GM19468 (cell line): ENCODE data around the gene SSBP1.
"Not testable (repeated sequence)": the region's sequence is repeated elsewhere in the genome, so short reads cannot be mapped to it uniquely, and the experiment has no call there.

Source experiments
- ATAC-seq: cut with Tn5 transposase; IDR thresholded peaks from one replicate; pipeline ENCODE4 v1.9.1; 2021; ENCODE audit warnings: mild to moderate bottlenecking, moderate library complexity, moderate number of reproducible peaks; ENCODE audit not compliant: unreplicated experiment; ENCODE audit errors: extremely low read depth

The SSBP1 gene

GRCh38 chr7:141752634-141753033 is 14.5 kb downstream of the SSBP1 start:
- no peak for ATAC-seq

GRCh38 chr7:141754939-141755338 is 16.8 kb downstream of the SSBP1 start:
- ATAC-seq, result no peak

GRCh38 chr7:141763797-141764196 is 25.6 kb downstream of the SSBP1 start, which contains the start of gene TAS2R3:
Gene TAS2R3, plus strand, starts transcription at chr7:141764097. Its CDS starts 62 bp downstream, at chr7:141764159.
- ATAC-seq, result no peak

GRCh38 chr7:141770083-141770583 is 32.0 kb downstream of the SSBP1 start:
- not testable (repeated sequence) for ATAC-seq

GRCh38 chr7:141776374-141776773 is 38.2 kb downstream of the SSBP1 start, which contains the start of gene TAS2R4:
Gene TAS2R4, plus strand, starts transcription at chr7:141776674. Its CDS starts 1,815 bp downstream, at chr7:141778489.
- ATAC-seq, result no peak

- ATAC-seq, result peak; percentile 55
Observed at GRCh38 chr7:141785706-141786552, 47.8 kb downstream of the SSBP1 start.

- ATAC-seq, result no peak
Observed at GRCh38 chr7:141788296-141788695, 50.1 kb downstream of the SSBP1 start.

GRCh38 chr7:141789917-141790316 is 51.8 kb downstream of the SSBP1 start, which contains the start of gene TAS2R5:
Gene TAS2R5, plus strand, starts transcription at chr7:141790217. Its CDS starts 145 bp downstream, at chr7:141790362.
- no peak for ATAC-seq

- no peak for ATAC-seq
Observed at GRCh38 chr7:141792526-141792925, 54.4 kb downstream of the SSBP1 start.
